GM21529 (cell line): ENCODE measurements around the gene CACNA2D3.

Source experiments
- ATAC-seq: cut with Tn5 transposase; IDR thresholded peaks from one replicate; pipeline ENCODE4 v1.9.1; 2021; ENCODE audit not compliant: unreplicated experiment

CACNA2D3 gene

GRCh38 chr3:54518011-54518675 is 395.8 kb downstream of the CACNA2D3 start:
- no peak for ATAC-seq

- ATAC-seq = no peak
Measured at GRCh38 chr3:54519493-54519892, 397.1 kb downstream of the CACNA2D3 start.

GRCh38 chr3:54520060-54520459 is 397.7 kb downstream of the CACNA2D3 start:
- no peak for ATAC-seq

GRCh38 chr3:54527521-54527920 is 405.2 kb downstream of the CACNA2D3 start:
- ATAC-seq = no peak

GRCh38 chr3:54527953-54528352 is 405.6 kb downstream of the CACNA2D3 start:
- ATAC-seq = no peak

GRCh38 chr3:54528668-54529067 is 406.3 kb downstream of the CACNA2D3 start:
- ATAC-seq = no peak

GRCh38 chr3:54530091-54530490 is 407.7 kb downstream of the CACNA2D3 start:
- ATAC-seq = no peak

- no peak for ATAC-seq
Measured at GRCh38 chr3:54530944-54531343, 408.6 kb downstream of the CACNA2D3 start.

- no peak for ATAC-seq
Measured at GRCh38 chr3:54531741-54532140, 409.4 kb downstream of the CACNA2D3 start.

GRCh38 chr3:54533856-54534255 is 411.5 kb downstream of the CACNA2D3 start:
- ATAC-seq = no peak

- ATAC-seq = no peak
Measured at GRCh38 chr3:54535619-54536018, 413.3 kb downstream of the CACNA2D3 start.

- ATAC-seq = no peak
Measured at GRCh38 chr3:54536450-54536849, 414.1 kb downstream of the CACNA2D3 start.

- ATAC-seq = no peak
Measured at GRCh38 chr3:54537506-54537905, 415.2 kb downstream of the CACNA2D3 start.

GRCh38 chr3:54538346-54538745 is 416.0 kb downstream of the CACNA2D3 start:
- ATAC-seq = no peak

GRCh38 chr3:54541369-54541768 is 419.0 kb downstream of the CACNA2D3 start:
- ATAC-seq = no peak

GRCh38 chr3:54543446-54543845 is 421.1 kb downstream of the CACNA2D3 start:
- ATAC-seq = no peak

- no peak for ATAC-seq
Measured at GRCh38 chr3:54547051-54547450, 424.7 kb downstream of the CACNA2D3 start.

GRCh38 chr3:54547846-54548245 is 425.5 kb downstream of the CACNA2D3 start:
- ATAC-seq = no peak

- no peak for ATAC-seq
Measured at GRCh38 chr3:54549607-54550220, 427.4 kb downstream of the CACNA2D3 start.

- ATAC-seq = no peak
Measured at GRCh38 chr3:54550221-54550977, 428.0 kb downstream of the CACNA2D3 start.

GRCh38 chr3:54556630-54557029 is 434.3 kb downstream of the CACNA2D3 start:
- no peak for ATAC-seq
